BLaER1 treated with 17β-estradiol and CSF1 and Interleukin-3, amounts not matched to agents 10 nM and 100 nM (cell line): ENCODE measurements around the gene ATXN7.

Experiments used
- H3K27ac ChIP-seq, 11 experiments: shearing (Covaris generic); formaldehyde crosslinking; 2 replicates each; pipeline ENCODE4 v1.8.1; 2022
- H3K27me3 ChIP-seq, 11 experiments: shearing (Covaris generic); formaldehyde crosslinking; 2 replicates each; pipeline ENCODE4 v1.8.1; 2022
- H3K36me3 ChIP-seq, 11 experiments: shearing (Covaris generic); formaldehyde crosslinking; 2 replicates each; pipeline ENCODE4 v1.8.1; 2022
- H3K4me1 ChIP-seq, 10 experiments: shearing (Covaris generic); formaldehyde crosslinking; 2 replicates each; pipeline ENCODE4 v1.8.1; 2022
- H3K4me2 ChIP-seq, 11 experiments: shearing (Covaris generic); formaldehyde crosslinking; 2 replicates each; pipeline ENCODE4 v1.8.1; 2022
- H3K4me3 ChIP-seq, 10 experiments: shearing (Covaris generic); formaldehyde crosslinking; 2 replicates each; pipeline ENCODE4 v1.8.1; 2022
- H3K9ac ChIP-seq, 11 experiments: shearing (Covaris generic); formaldehyde crosslinking; 2 replicates each; pipeline ENCODE4 v1.8.1; 2022
- H3K9me3 ChIP-seq, 11 experiments: shearing (Covaris generic); formaldehyde crosslinking; replicated peaks in 1 of 11; 2 replicates each; pipeline ENCODE4 v1.8.1; 2022
- H4K20me1 ChIP-seq, 11 experiments: shearing (Covaris generic); formaldehyde crosslinking; 2 replicates each; pipeline ENCODE4 v1.8.1; 2022
- Cebpa-rat ChIP-seq, 11 experiments: shearing (Covaris generic); IDR thresholded peaks; 2 replicates each; pipeline ENCODE4 v1.8.1; 2022

ATXN7 gene

DNA sequence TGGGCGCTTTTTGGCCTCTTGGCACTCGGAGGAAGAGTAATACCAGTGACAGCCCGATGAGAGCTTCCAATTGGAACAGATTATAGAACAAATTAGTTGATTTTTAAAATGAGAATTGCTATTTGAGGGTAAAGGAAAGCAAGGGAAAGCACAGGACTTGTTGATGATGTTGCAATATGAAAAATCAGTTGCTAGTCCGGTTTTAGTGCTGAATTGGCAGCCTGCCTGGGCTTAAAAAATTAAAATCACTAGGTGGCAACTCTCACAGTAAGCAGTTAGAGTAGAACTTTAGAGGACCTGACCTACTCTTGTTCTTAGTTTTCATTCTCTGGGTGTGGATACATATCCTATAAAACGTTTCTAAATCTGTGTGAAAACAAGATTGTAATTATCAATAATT is 50.6 kb downstream of the ATXN7 start:
- Histone ChIP-seq H3K36me3 (peaks cover 45 to 53% (median 49%) of the 10 kb centered on the region in 11 experiments), H3K9ac (peak overlapping the region in 4 of 11 experiments; percentile 45 to 96 (median 94); a peak in 4 of 22 replicates)

DNA sequence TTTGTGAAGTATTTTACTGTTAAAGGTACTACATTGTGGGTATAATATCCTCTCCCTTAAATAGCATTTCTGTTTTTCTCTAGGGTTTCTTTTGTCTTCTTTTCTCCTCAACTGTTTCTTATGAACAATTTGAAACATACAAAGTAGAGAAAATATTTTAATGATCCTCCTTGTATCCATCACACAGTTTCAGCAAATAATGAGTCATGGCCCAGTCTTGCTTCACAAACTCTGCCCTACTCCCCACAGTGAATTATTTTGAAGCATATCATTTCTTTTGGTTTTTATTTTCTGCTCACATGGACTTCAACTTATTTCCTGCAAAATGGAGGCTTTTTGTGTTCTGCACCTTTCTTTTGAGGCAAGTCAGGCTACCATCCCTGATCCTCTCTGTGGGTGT is 54.7 kb downstream of the ATXN7 start:
- H3K4me2 ChIP-seq: no peak overlapping the region
- no peak overlapping the region for H3K9ac ChIP-seq
- H3K4me1 ChIP-seq: peaks cover 25 to 56% (median 40%) of the 10 kb centered on the region in 10 experiments
- no peaks in the 10 kb centered on the region for H3K9me3 ChIP-seq
- no peak overlapping the region for H3K4me3 ChIP-seq
- H3K27ac ChIP-seq: no peak overlapping the region
- TF ChIP-seq Cebpa-rat (IDR thresholded peaks at IDR 0.05): no peak
- H4K20me1 ChIP-seq: peaks cover 12 to 97% (median 52%) of the 10 kb centered on the region in 11 experiments; a peak in 20 of 22 replicates
- H3K36me3 ChIP-seq: peaks cover 48 to 90% (median 73%) of the 10 kb centered on the region in 11 experiments
- H3K27me3 ChIP-seq: no peaks in the 10 kb centered on the region

More for the DNA sequence above, 50.6 kb downstream of the ATXN7 start:
- H3K4me3 ChIP-seq: no peak overlapping the region; a peak in 1 of 20 replicates
- H3K9me3 ChIP-seq: no peaks in the 10 kb centered on the region
- 0 out of 22 replicates have a peak overlapping the region, but pooled peaks of 1 of the 11 experiments have one; percentile 4 for H3K27ac ChIP-seq
- H3K4me1 ChIP-seq: peaks cover 37 to 46% (median 41%) of the 10 kb centered on the region in 10 experiments
- peaks cover 13 to 89% (median 54%) of the 10 kb centered on the region in 11 experiments; a peak in 18 of 22 replicates for H4K20me1 ChIP-seq
- peak overlapping the region; percentile 81 to 97 (median 94); a peak in 17 of 22 replicates for H3K4me2 ChIP-seq
- H3K27me3 ChIP-seq: no peaks in the 10 kb centered on the region
- TF ChIP-seq Cebpa-rat (IDR thresholded peaks at IDR 0.05): no peak

DNA sequence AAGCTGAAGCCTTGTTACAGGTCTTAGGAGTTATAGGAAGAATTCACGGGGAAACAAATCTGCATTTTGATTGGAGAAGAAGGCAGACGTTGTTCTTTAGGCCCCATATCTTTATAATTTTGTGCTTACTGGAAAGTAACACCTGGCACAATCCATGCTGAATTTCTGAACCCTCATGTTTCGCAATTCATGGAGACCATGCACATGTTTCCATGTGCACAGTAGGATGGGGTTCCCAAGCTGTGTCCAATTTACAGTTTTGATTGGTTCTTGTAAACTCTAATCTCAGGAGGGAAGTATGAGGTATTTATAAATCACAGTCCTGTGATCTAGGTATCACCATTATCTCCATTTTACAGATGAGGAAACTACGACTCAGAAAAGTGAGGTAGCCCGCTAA is 56.3 kb downstream of the ATXN7 start:
- peaks cover 14 to 56% (median 30%) of the 10 kb centered on the region in 10 experiments for H3K4me1 ChIP-seq
- H4K20me1 ChIP-seq: peaks cover 14 to 94% (median 48%) of the 10 kb centered on the region in 11 experiments; a peak in 20 of 22 replicates
- H3K9ac ChIP-seq: no peak overlapping the region
- H3K36me3 ChIP-seq: peaks cover 54 to 96% (median 83%) of the 10 kb centered on the region in 11 experiments
- no peak overlapping the region for H3K27ac ChIP-seq
- H3K9me3 ChIP-seq: no peaks in the 10 kb centered on the region; a peak in 1 of 22 replicates
- no peaks in the 10 kb centered on the region for H3K27me3 ChIP-seq
- no peak for TF ChIP-seq Cebpa-rat (IDR thresholded peaks at IDR 0.05)
- no peak overlapping the region for H3K4me3 ChIP-seq
- peak overlapping the region in 3 of 11 experiments; percentile 8 to 65 (median 24); a peak in 4 of 22 replicates for H3K4me2 ChIP-seq

DNA sequence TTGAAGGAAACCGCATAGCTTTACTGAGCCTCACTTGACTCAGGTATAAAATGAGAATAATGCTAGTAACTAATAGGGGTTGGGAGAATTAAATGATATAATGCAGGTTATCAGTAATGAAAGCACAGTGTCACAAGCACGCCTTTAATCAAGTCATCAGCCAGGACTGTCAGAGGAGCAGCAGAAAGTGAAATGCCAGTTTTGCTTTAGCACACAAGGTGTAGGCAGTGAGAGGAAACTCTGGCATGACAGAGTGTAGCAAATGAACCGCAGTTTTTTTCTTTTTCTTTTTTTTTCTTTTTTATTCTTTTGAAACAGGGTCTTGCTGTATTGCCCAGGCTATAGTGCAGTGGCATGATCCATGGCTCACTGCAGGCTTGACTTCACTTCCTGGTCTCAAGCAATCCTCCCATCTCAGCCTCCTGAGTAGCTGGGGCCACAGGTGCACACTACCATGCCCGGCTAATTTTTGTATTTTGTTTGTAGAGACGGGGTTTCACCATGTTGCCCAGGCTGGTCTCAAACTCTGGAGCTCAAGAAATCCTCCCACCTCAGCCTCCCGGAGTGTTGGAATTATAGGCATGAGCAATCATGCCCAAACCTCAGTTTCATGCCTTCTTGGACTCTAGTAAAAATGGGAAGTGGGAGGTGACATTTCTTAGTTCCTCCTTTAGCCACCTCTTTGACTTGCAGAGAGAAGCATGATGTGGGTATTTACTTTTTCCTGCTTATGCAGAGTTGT is 58.2 kb downstream of the ATXN7 start:
- H3K27me3 ChIP-seq: no peaks in the 10 kb centered on the region
- no peak overlapping the region for H3K9ac ChIP-seq
- H3K36me3 ChIP-seq: peaks cover 48 to 96% (median 82%) of the 10 kb centered on the region in 11 experiments
- H3K4me3 ChIP-seq: no peak overlapping the region
- H3K9me3 ChIP-seq: peaks cover 0 to 5% (median 0%) of the 10 kb centered on the region in 11 experiments; a peak in 2 of 22 replicates
- H3K4me1 ChIP-seq: peaks cover 14 to 73% (median 41%) of the 10 kb centered on the region in 10 experiments
- peak overlapping the region in 6 of 11 experiments; percentile 11 to 60 (median 40); a peak in 9 of 22 replicates for H3K27ac ChIP-seq
- H3K4me2 ChIP-seq: peak overlapping the region; percentile 16 to 78 (median 51); a peak in 19 of 22 replicates
- peaks cover 12 to 95% (median 49%) of the 10 kb centered on the region in 11 experiments; a peak in 19 of 22 replicates for H4K20me1 ChIP-seq
- no peak for TF ChIP-seq Cebpa-rat (IDR thresholded peaks at IDR 0.05)

DNA sequence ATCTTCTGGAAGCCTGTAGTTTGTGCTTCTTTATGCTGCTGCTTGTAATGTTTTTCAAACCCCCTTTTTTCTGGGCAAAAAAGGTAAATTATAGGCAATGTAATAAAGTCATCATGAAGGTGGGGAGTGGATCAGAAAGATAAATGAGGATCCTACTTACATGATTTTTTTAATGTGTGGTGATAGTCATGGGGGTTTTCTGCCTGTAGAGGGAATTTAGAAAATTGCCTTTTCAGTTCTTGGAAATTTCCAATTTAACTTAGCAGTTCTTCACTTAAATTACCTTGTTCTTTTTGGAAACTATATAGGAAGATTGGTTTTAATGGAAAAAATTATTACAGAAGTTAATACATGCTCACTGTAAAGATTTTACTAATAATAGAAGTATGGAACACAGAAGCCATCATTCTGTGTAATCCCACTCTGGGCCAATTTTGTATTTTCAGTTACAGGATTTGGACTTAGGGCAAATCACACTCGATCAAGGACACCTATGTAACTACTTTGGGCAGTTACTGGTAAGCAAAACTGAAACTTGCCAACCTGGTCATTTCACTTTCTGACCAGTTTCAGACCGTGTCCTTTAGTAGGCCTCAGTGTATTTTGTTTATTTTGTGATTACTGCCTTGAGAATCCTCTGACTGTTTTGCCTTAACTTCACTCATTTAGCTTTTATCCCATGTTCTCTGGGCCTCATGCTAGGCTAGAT is 59.0 kb downstream of the ATXN7 start:
- Histone ChIP-seq H4K20me1 (peaks cover 12 to 95% (median 55%) of the 10 kb centered on the region in 11 experiments; a peak in 19 of 22 replicates), H3K27me3 (no peaks in the 10 kb centered on the region), H3K4me1 (peaks cover 20 to 80% (median 48%) of the 10 kb centered on the region in 10 experiments), H3K9ac (no peak overlapping the region), H3K36me3 (peaks cover 40 to 90% (median 75%) of the 10 kb centered on the region in 11 experiments), H3K4me2 (peak overlapping the region; percentile 16 to 78 (median 51); a peak in 16 of 22 replicates), H3K4me3 (no peak overlapping the region), H3K27ac (peak overlapping the region in 5 of 11 experiments; percentile 5 to 55 (median 27); a peak in 7 of 22 replicates), H3K9me3 (peaks cover 0 to 5% (median 0%) of the 10 kb centered on the region in 11 experiments; a peak in 2 of 22 replicates)
- no peak for TF ChIP-seq Cebpa-rat (IDR thresholded peaks at IDR 0.05)

DNA sequence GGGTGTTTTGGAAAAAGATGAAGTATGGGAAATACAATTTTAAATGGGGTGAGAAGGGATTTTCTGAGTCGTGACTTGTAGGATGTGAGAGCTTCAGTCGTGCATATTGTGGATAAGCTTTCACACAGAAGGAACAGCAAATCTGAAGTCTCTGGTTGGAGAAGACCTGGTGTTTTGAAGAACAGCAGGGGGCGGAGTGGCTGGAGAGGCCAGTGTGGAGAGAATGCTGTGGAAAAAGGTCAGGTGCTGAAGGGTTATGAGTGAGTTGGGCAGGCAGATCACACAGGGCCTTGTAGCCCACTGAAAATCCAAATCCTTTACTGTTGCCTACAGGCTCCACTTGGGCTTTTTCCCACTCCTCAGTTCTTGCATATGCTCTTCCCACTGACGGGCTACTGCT is 62.6 kb downstream of the ATXN7 start:
- peak overlapping the region in 5 of 11 experiments; percentile 75 to 88 (median 82); a peak in 10 of 22 replicates for H3K4me2 ChIP-seq
- peaks cover 7 to 97% (median 64%) of the 10 kb centered on the region in 11 experiments; a peak in 19 of 22 replicates for H4K20me1 ChIP-seq
- H3K36me3 ChIP-seq: peaks cover 24 to 83% (median 73%) of the 10 kb centered on the region in 11 experiments
- no peak for TF ChIP-seq Cebpa-rat (IDR thresholded peaks at IDR 0.05)
- H3K4me1 ChIP-seq: peaks cover 35 to 99% (median 66%) of the 10 kb centered on the region in 10 experiments
- peaks cover 0 to 5% (median 0%) of the 10 kb centered on the region in 11 experiments; a peak in 2 of 22 replicates for H3K9me3 ChIP-seq
- no peaks in the 10 kb centered on the region for H3K27me3 ChIP-seq
- H3K4me3 ChIP-seq: no peak overlapping the region
- H3K9ac ChIP-seq: no peak overlapping the region
- H3K27ac ChIP-seq: peak overlapping the region in 6 of 11 experiments; percentile 70 to 86 (median 80); a peak in 10 of 22 replicates

DNA sequence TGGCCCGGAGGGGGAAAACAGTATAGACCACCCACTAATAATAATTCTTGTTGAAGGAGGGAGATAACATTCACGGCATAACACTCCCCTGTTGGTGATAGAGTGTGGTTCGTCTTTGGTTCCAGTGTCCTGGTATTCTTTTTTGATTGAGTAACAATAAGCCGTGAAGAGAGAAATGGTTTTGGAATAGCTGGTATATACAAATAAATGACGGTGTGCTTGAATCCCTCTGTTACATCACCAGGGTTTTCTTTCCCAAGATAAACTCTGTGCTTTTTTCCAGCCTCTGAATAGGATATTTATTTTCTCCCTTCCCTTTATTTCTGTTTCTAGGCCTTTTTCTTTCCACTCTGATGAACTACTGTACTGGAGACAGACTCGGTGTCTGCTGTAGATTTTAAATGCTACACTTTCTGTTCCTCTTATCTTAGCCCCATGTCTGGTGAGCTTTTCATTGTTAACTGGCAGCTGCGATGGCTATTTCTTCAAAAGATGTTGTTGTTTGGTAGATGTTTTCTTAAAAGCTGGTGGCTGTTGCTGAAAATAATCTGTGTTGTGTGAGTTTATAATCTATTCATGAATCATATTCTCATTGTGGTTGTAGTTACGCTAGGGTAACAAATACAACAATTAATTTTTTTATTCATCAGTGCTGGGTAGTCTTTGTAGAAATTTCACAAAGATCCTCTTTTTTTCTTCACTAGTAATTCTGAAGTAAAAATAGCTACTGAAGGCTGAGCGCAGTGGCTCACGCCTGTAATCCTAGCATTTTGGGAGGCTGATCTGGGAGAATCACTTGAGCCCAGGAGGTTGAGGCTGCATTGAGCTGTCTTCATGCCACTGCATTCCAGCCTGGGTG is 64.0 kb downstream of the ATXN7 start:
- Histone ChIP-seq H3K4me3 (peak overlapping the region in 2 of 10 experiments; percentile 13; a peak in 1 of 20 replicates), H3K27ac (peak overlapping the region; percentile 9 to 86 (median 73); a peak in 20 of 22 replicates), H3K4me1 (peaks cover 35 to 99% (median 66%) of the 10 kb centered on the region in 10 experiments), H3K9me3 (peaks cover 0 to 5% (median 0%) of the 10 kb centered on the region in 11 experiments; a peak in 2 of 22 replicates), H4K20me1 (peaks cover 7 to 97% (median 61%) of the 10 kb centered on the region in 11 experiments; a peak in 19 of 22 replicates), H3K4me2 (peak overlapping the region in 10 of 11 experiments; percentile 24 to 88 (median 68); a peak in 18 of 22 replicates), H3K9ac (peak overlapping the region; percentile 10 to 74 (median 55); a peak in 17 of 22 replicates), H3K27me3 (no peaks in the 10 kb centered on the region), H3K36me3 (peaks cover 24 to 84% (median 63%) of the 10 kb centered on the region in 11 experiments)
- TF ChIP-seq Cebpa-rat (IDR thresholded peaks at IDR 0.05): no peak
